NB4 (cell line): ENCODE measurements around the gene PLCH2.

Source experiments
- POLR2A ChIP-seq: IDR thresholded peaks from 2 replicates; pipeline ENCODE4 v1.6.1; 2011; ENCODE audit warnings: mild to moderate bottlenecking; ENCODE audit not compliant: insufficient read length; ENCODE audit errors: extremely low read depth
- TF ChIP-seq, protein P1 (sequence below): IDR thresholded peaks from one replicate; pipeline ENCODE4 v1.5.1; 2012; ENCODE audit warnings: low read depth, low read length
- TF ChIP-seq, protein P2 (sequence below): IDR thresholded peaks from 2 replicates; pipeline ENCODE4 v1.6.1; 2011; ENCODE audit warnings: low read depth, low read length

DNA sequence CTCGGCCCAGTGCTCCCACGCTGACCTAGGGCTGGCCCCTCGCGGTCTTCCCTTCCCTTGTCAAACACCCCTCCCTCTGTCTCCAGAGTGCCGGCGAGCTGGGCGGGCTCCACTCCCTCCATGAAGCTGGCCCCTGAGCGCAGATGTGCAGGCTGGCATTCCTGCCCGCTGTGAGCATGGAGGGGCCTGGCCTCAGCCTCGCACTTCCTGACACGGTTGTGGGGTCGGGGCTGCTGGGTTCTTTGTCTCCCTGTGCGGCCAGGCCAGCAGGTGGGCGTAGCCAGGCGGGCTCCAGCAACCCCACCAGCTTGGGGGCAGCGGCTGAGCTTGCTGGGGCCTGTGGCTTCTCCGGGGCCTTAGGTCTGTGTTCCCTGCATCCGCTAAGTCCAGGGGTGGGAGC is 49.5 kb upstream of the PLCH2 start:
- TF ChIP-seq, protein P1, sequence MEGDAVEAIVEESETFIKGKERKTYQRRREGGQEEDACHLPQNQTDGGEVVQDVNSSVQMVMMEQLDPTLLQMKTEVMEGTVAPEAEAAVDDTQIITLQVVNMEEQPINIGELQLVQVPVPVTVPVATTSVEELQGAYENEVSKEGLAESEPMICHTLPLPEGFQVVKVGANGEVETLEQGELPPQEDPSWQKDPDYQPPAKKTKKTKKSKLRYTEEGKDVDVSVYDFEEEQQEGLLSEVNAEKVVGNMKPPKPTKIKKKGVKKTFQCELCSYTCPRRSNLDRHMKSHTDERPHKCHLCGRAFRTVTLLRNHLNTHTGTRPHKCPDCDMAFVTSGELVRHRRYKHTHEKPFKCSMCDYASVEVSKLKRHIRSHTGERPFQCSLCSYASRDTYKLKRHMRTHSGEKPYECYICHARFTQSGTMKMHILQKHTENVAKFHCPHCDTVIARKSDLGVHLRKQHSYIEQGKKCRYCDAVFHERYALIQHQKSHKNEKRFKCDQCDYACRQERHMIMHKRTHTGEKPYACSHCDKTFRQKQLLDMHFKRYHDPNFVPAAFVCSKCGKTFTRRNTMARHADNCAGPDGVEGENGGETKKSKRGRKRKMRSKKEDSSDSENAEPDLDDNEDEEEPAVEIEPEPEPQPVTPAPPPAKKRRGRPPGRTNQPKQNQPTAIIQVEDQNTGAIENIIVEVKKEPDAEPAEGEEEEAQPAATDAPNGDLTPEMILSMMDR = no peak
- TF ChIP-seq, protein P2, sequence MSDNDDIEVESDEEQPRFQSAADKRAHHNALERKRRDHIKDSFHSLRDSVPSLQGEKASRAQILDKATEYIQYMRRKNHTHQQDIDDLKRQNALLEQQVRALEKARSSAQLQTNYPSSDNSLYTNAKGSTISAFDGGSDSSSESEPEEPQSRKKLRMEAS = no peak
- TF ChIP-seq POLR2A = no peak
